SH-SY5Y (cell line): ENCODE measurements around the gene RNF111.

Experiments
- GATA2 ChIP-seq: IDR thresholded peaks from 2 replicates; pipeline ENCODE4 v1.6.1; 2011; ENCODE audit warnings: mild to moderate bottlenecking, low read depth, low read length
- GATA3 ChIP-seq: IDR thresholded peaks from 2 replicates; pipeline ENCODE4 v1.6.1; 2011; ENCODE audit warnings: low read depth, mild to moderate bottlenecking, low read length, moderate library complexity

DNA sequence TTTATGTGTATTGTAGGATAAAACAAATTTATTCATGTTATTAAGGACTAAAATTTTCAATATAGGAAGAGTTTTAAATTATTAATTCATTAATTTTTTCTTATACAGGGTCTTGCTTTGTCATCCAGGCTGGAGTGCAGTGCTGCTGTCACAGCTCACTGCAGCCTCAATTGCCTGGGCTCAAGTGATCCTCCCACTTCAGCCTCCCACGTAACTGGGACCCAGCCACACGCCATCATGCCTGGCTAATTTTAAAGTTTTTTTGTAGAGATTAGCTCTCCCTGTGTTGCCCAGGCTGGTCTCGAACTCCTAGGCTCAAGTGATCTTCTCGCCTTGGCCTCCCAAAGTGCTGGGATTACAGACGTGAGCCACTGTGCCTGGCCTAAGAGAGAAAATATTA, 132.2 kb downstream of the RNF111 start:
- no peak for TF ChIP-seq GATA2
- TF ChIP-seq GATA3: no peak
